BE2C (cell line): Measurements from ENCODE around the gene TENT4A.
A peak's percentile ranks its signal among the peaks of the same experiment; 100 is the strongest.

Experiments
- DNase-seq: peaks from one replicate; pipeline ENCODE4 v3.0.0-alpha.2; 2020
- H3K27me3 ChIP-seq: fragments of 250-450 bp; sonication (Bioruptor Pico); 2 replicates; pipeline ENCODE4 v1.5.1; 2020; ENCODE audit warnings: mild to moderate bottlenecking
- H3K36me3 ChIP-seq: fragments of 250-450 bp; sonication (Bioruptor Pico); 2 replicates; pipeline ENCODE4 v1.5.1; 2020; ENCODE audit warnings: mild to moderate bottlenecking
- H3K4me1 ChIP-seq: fragments of 250-450 bp; sonication (Bioruptor Pico); 2 replicates; pipeline ENCODE4 v1.5.1; 2020
- H3K4me3 ChIP-seq: 2 replicates; pipeline ENCODE4 v1.5.1; 2011; ENCODE audit warnings: low read depth, low read length
- H3K9me3 ChIP-seq: fragments of 250-450 bp; sonication (Bioruptor Pico); 2 replicates; pipeline ENCODE4 v1.5.1; 2020
- CTCF ChIP-seq: IDR thresholded peaks from 2 replicates; pipeline ENCODE4 v1.5.1; 2012; ENCODE audit warnings: mild to moderate bottlenecking, low read depth, low read length

The TENT4A gene

GRCh38 chr5:6728795-6729183, 15.6 kb downstream of the TENT4A start:
- Histone ChIP-seq H3K4me3 (no peak overlapping the region), H3K36me3 (peaks cover 3% of the 10 kb centered on the region; the same call in 1 of the 2 replicates)

GRCh38 chr5:6729386-6730310, 16.4 kb downstream of the TENT4A start:
- peaks cover 2% of the 10 kb centered on the region; the same call in 1 of the 2 replicates for H3K36me3 ChIP-seq
- peak; percentile 51 for DNase-seq
- no peaks in the 10 kb centered on the region for H3K27me3 ChIP-seq
- no peak overlapping the region for H3K4me3 ChIP-seq
- peaks cover 22% of the 10 kb centered on the region for H3K4me1 ChIP-seq
- no peak for TF ChIP-seq CTCF
- no peaks in the 10 kb centered on the region for H3K9me3 ChIP-seq

More at GRCh38 chr5:6728795-6729183, 15.6 kb downstream of the TENT4A start:
- Histone ChIP-seq H3K4me1 (peaks cover 22% of the 10 kb centered on the region), H3K27me3 (no peaks in the 10 kb centered on the region), H3K9me3 (no peaks in the 10 kb centered on the region)
- DNase-seq, result no peak
- no peak for TF ChIP-seq CTCF

GRCh38 chr5:6730407-6730806, 17.2 kb downstream of the TENT4A start:
- Histone ChIP-seq H3K9me3 (no peaks in the 10 kb centered on the region), H3K27me3 (no peaks in the 10 kb centered on the region), H3K36me3 (no peaks in the 10 kb centered on the region; the same call in 1 of the 2 replicates), H3K4me3 (no peak overlapping the region), H3K4me1 (peaks cover 22% of the 10 kb centered on the region)
- TF ChIP-seq CTCF, result no peak
- DNase-seq, result no peak

- H3K27me3 ChIP-seq, result no peaks in the 10 kb centered on the region
- H3K4me1 ChIP-seq, result peaks cover 22% of the 10 kb centered on the region
- no peak overlapping the region for H3K4me3 ChIP-seq
- no peak for TF ChIP-seq CTCF
- H3K36me3 ChIP-seq, result no peaks in the 10 kb centered on the region; the same call in 1 of the 2 replicates
- DNase-seq, result no peak
- H3K9me3 ChIP-seq, result no peaks in the 10 kb centered on the region
Measured at GRCh38 chr5:6730807-6731206, 17.6 kb downstream of the TENT4A start.

- no peak for DNase-seq
- Histone ChIP-seq H3K4me1 (peaks cover 22% of the 10 kb centered on the region), H3K9me3 (no peaks in the 10 kb centered on the region), H3K27me3 (no peaks in the 10 kb centered on the region), H3K36me3 (no peaks in the 10 kb centered on the region; the same call in 1 of the 2 replicates), H3K4me3 (no peak overlapping the region)
- TF ChIP-seq CTCF, result no peak
Measured at GRCh38 chr5:6731465-6732237, 18.4 kb downstream of the TENT4A start.
